Measurements from ENCODE around the gene MAP9.

- TF ChIP-seq EZH2phosphoT487 (conservative IDR thresholded peaks at IDR 0.05; ENCODE audit: low read length) (no peak), CTCF (IDR thresholded peaks at IDR 0.05; ENCODE audit: insufficient read depth, low read length, poor library complexity, severe bottlenecking) (no peak)
Measured at GRCh38 chr4:155423671-155424070, 46.9 kb upstream of the MAP9 start.
